ENCODE data around the gene GATAD2B. TPM values are rescaled to one million over a fixed set of nuclear protein-coding genes. Genes with fewer than 3 reads are reported as not detected.

GATAD2B gene
- total RNA-seq, 1 donor from 2014 or later, result 48.4 TPM

- H4K20me1 ChIP-seq (ENCODE audit: insufficient read depth, low read length), result peaks cover 7% of the 10 kb centered on the region
- no peak overlapping the region for H3K27ac ChIP-seq (ENCODE audit: low read depth, low read length)
- Mint-ChIP-seq H3K36me3 (ENCODE audit: low read depth, unreplicated experiment) (peaks cover 9% of the 10 kb centered on the region), H3K4me3 (ENCODE audit: unreplicated experiment) (no peak overlapping the region), H3K27me3 (ENCODE audit: low read depth, unreplicated experiment) (peaks cover 26% of the 10 kb centered on the region), H3K27ac (ENCODE audit: unreplicated experiment) (no peak overlapping the region), H3K9me3 (ENCODE audit: unreplicated experiment) (peaks cover 4% of the 10 kb centered on the region), H3K4me1 (ENCODE audit: low read depth, unreplicated experiment) (peaks cover 7% of the 10 kb centered on the region)
- no peak overlapping the region for H3K4me3 ChIP-seq (ENCODE audit: insufficient read depth, low read depth, low read length)
- FAIRE-seq (no peak), DNase-seq (ENCODE audit: low read depth) (no peak)
- H3K4me2 ChIP-seq (ENCODE audit: low read length), result no peak overlapping the region
- peaks cover 2% of the 10 kb centered on the region for H3K36me3 ChIP-seq (ENCODE audit: insufficient read depth, low read length)
- no peak overlapping the region for H2AFZ ChIP-seq (ENCODE audit: low read depth, low read length)
- H3K9me3 ChIP-seq (ENCODE audit: insufficient read depth, low read depth, low read length), result no peaks in the 10 kb centered on the region
- no peak overlapping the region for H3K9ac ChIP-seq (ENCODE audit: low read length)
- H3K27me3 ChIP-seq (ENCODE audit: insufficient read depth, low read length), result no peaks in the 10 kb centered on the region
- H3K79me2 ChIP-seq (ENCODE audit: insufficient read depth, low read length), result no peaks in the 10 kb centered on the region
- peaks cover 12% of the 10 kb centered on the region for H3K4me1 ChIP-seq (ENCODE audit: insufficient read depth, low read length)
- TF ChIP-seq EZH2 (IDR thresholded peaks at IDR 0.05; ENCODE audit: insufficient read depth, low read length) (no peak), CTCF (IDR thresholded peaks at IDR 0.05; ENCODE audit: insufficient read depth, low read depth, low read length) (no peak)
Measured at GRCh38 chr1:153778051-153778823, 144.5 kb downstream of the GATAD2B start.

- Histone ChIP-seq H3K79me2 (ENCODE audit: insufficient read depth, low read length) (no peaks in the 10 kb centered on the region), H3K36me3 (ENCODE audit: insufficient read depth, low read length) (peaks cover 2% of the 10 kb centered on the region), H3K27ac (ENCODE audit: low read depth, low read length) (no peak overlapping the region), H4K20me1 (ENCODE audit: insufficient read depth, low read length) (peaks cover 7% of the 10 kb centered on the region), H3K4me1 (ENCODE audit: insufficient read depth, low read length) (peaks cover 8% of the 10 kb centered on the region), H3K27me3 (ENCODE audit: insufficient read depth, low read length) (no peaks in the 10 kb centered on the region), H2AFZ (ENCODE audit: low read depth, low read length) (no peak overlapping the region), H3K4me3 (ENCODE audit: insufficient read depth, low read depth, low read length) (no peak overlapping the region), H3K9ac (ENCODE audit: low read length) (no peak overlapping the region), H3K9me3 (ENCODE audit: insufficient read depth, low read depth, low read length) (no peaks in the 10 kb centered on the region), H3K4me2 (ENCODE audit: low read length) (no peak overlapping the region)
- Mint-ChIP-seq H3K27ac (ENCODE audit: unreplicated experiment) (no peak overlapping the region), H3K4me3 (ENCODE audit: unreplicated experiment) (no peak overlapping the region), H3K4me1 (ENCODE audit: low read depth, unreplicated experiment) (peaks cover 7% of the 10 kb centered on the region), H3K27me3 (ENCODE audit: low read depth, unreplicated experiment) (peaks cover 26% of the 10 kb centered on the region), H3K36me3 (ENCODE audit: low read depth, unreplicated experiment) (peaks cover 9% of the 10 kb centered on the region), H3K9me3 (ENCODE audit: unreplicated experiment) (peaks cover 4% of the 10 kb centered on the region)
- FAIRE-seq, result no peak
- DNase-seq (ENCODE audit: low read depth), result no peak
- TF ChIP-seq EZH2 (IDR thresholded peaks at IDR 0.05; ENCODE audit: insufficient read depth, low read length) (no peak), CTCF (IDR thresholded peaks at IDR 0.05; ENCODE audit: insufficient read depth, low read depth, low read length) (no peak)
Measured at GRCh38 chr1:153777648-153778047, 145.1 kb downstream of the GATAD2B start.

GRCh38 chr1:153776845-153777370 lies 145.9 kb downstream of the GATAD2B start:
- no peak overlapping the region for H3K27ac ChIP-seq (ENCODE audit: low read depth, low read length)
- FAIRE-seq (no peak), DNase-seq (ENCODE audit: low read depth) (no peak)
- no peaks in the 10 kb centered on the region for H3K9me3 ChIP-seq (ENCODE audit: insufficient read depth, low read depth, low read length)
- Mint-ChIP-seq H3K9me3 (ENCODE audit: unreplicated experiment) (peaks cover 4% of the 10 kb centered on the region), H3K36me3 (ENCODE audit: low read depth, unreplicated experiment) (peaks cover 9% of the 10 kb centered on the region), H3K27ac (ENCODE audit: unreplicated experiment) (no peak overlapping the region), H3K27me3 (ENCODE audit: low read depth, unreplicated experiment) (peaks cover 26% of the 10 kb centered on the region), H3K4me1 (ENCODE audit: low read depth, unreplicated experiment) (peaks cover 7% of the 10 kb centered on the region), H3K4me3 (ENCODE audit: unreplicated experiment) (peak overlapping the region; percentile 73)
- H3K4me1 ChIP-seq (ENCODE audit: insufficient read depth, low read length), result peaks cover 8% of the 10 kb centered on the region
- no peak overlapping the region for H3K9ac ChIP-seq (ENCODE audit: low read length)
- no peak overlapping the region for H3K4me2 ChIP-seq (ENCODE audit: low read length)
- no peaks in the 10 kb centered on the region for H3K27me3 ChIP-seq (ENCODE audit: insufficient read depth, low read length)
- peaks cover 2% of the 10 kb centered on the region for H3K36me3 ChIP-seq (ENCODE audit: insufficient read depth, low read length)
- peaks cover 7% of the 10 kb centered on the region for H4K20me1 ChIP-seq (ENCODE audit: insufficient read depth, low read length)
- no peak overlapping the region for H3K4me3 ChIP-seq (ENCODE audit: insufficient read depth, low read depth, low read length)
- TF ChIP-seq CTCF (IDR thresholded peaks at IDR 0.05; ENCODE audit: insufficient read depth, low read depth, low read length) (no peak), EZH2 (IDR thresholded peaks at IDR 0.05; ENCODE audit: insufficient read depth, low read length) (no peak)
- no peak overlapping the region for H2AFZ ChIP-seq (ENCODE audit: low read depth, low read length)
- H3K79me2 ChIP-seq (ENCODE audit: insufficient read depth, low read length), result no peaks in the 10 kb centered on the region

Measured in astrocyte (in vitro differentiated cells and primary cell).